Caki2 (cell line): ENCODE measurements around the gene MICAL3. TPM values are rescaled to one million over a fixed set of nuclear protein-coding genes. Genes with fewer than 3 reads are reported as not detected.
A peak's percentile ranks its signal among the peaks of the same experiment; 100 is the strongest.

Experiments used
- DNase-seq: peaks from one replicate; pipeline ENCODE4 v3.0.0-alpha.2; 2015; ENCODE audit warnings: low read depth
- in situ Hi-C: cut with HindIII; loops from 2 replicates; pipeline ENCODE4 v1.10.0; 2016; ENCODE audit warnings: low sequenced_read_pairs, low pct_unique_long_range_greater_than_20kb, mixed read lengths
- total RNA-seq: library from RNA; depleted of rRNA; stranded (reverse); fragments of >200 nt; shearing (Covaris generic); gene quantifications from 2 replicates; pipeline ENCODE4 v1.2.3, GENCODE V29; 2014; ENCODE audit warnings: low replicate concordance

MICAL3 gene
- total RNA-seq, 1 experiment from 2014 or later: 14.5 TPM

DNA sequence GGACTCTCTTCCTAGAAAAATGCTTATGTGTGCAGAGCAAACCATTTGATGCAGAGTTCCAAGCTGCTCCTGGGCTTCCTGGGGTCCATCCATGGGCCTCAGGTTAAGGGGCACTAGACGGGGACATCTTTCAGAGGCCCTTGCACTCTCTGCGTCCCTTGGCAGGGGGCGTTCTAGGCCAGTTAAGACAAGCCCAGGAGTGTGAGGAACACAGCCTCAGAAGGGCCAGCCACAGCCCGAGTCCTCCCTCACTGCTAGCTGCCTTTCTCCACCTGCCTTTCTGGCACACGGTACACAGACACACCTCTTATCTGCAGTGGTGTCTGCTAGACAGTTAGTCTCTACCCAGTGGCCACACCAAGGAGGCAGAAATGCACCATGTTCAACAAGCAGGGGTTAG, 232.1 kb downstream of the MICAL3 start:
- in situ Hi-C loops: no loop called here
- no peak for DNase-seq

DNA sequence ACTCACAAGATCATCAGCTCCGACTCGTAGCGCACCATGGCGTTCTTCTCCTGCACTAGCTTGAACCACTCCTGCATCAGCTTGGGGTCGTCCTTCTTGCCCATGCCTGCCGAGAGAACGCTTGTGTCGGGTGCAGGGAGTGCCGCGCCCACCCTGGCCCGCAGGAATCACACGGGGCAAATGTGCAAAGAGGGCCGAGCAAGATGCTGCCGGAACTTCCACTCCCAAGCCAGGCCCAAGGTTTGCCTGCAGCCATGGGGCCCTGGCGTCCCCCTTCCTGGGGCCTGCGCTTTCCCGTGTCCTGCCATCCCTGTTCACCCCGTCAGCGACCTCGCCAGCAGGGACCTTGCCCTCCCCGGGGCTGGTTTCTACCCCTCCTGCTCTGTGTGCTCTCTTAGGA, 233.2 kb downstream of the MICAL3 start:
- no peak for DNase-seq
- in situ Hi-C loops: no loop called here

DNA sequence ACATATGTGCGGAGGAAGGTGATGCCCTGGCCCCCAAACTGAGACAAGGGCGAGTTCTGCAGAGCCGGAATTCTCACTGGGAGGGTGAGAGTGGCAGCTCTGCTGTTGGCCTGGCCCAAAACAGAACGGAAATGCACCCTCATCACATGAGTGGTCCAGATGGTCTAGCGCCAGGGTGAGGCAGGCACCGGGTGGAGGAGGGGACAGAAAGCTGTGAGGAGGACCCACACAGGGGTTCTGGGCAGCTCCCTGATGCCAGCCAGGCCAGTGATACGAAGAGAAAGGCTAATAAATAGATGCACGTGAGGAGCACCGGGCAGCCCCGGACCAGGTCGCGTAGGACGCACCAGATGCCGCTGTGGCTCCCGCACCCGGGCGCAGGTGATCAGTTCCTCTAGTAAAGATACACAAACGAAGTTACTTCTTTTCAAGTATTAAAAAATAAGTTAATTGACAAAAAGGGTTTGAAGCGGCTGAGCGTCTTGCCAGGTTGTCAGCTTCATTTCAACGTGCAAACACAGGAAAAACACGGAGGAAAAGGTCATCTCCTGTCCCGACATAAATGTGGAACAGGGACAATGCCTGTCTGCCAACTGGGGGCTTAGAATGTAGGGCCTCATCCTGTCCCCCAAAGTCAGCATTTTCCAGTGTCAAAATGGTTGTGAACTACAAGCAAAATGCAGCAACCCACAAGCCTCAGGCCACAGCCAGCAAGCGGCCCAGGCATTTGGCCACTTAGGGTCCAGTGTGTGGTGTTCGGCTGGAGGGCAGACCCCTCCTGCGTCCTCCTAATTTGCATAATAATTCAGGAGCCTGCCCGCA, 234.8 kb downstream of the MICAL3 start:
- in situ Hi-C loops: no loop called here
- DNase-seq: no peak

DNA sequence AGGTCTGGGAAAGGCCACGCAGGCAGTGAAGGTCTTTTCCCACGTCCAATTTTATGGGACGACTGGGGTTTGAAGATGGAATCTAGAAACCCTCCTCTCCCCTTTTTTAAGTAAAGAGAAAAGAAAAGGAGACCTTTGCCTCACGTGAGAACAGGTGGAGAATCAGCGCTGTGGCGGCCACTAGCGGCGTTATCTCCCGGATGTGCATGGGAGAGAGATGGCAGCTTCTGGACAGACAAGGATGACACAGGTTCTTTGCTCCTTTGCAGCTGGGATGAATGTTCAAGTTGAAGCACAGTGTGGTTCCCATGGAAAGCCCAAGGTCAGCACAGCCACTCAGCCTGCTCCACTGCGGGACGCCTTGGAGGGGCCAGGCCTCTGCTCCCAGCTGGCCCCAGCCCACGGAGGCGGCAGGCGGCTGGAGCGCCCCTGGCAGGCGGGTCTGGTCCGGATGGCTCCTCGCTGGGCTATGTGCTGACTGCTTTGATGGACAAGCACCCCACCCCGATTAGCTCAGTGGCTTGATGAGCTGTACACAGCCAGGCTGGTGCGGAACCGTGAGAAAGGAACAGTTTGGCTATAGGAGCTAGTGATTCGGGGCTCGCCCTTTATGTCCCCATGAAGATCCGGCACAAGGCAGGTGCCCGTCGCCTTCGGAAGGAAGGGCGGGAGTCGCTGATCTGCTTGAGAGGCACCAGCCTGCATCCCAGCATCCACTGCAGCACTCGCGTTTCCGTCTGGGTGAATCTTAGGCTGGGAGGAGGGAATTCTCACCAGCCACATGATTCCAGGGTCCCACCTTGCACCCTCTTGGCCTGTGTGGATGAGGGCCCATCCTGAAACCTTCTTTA, 235.6 kb downstream of the MICAL3 start:
- DNase-seq: no peak
- in situ Hi-C loops: no loop called here

DNA sequence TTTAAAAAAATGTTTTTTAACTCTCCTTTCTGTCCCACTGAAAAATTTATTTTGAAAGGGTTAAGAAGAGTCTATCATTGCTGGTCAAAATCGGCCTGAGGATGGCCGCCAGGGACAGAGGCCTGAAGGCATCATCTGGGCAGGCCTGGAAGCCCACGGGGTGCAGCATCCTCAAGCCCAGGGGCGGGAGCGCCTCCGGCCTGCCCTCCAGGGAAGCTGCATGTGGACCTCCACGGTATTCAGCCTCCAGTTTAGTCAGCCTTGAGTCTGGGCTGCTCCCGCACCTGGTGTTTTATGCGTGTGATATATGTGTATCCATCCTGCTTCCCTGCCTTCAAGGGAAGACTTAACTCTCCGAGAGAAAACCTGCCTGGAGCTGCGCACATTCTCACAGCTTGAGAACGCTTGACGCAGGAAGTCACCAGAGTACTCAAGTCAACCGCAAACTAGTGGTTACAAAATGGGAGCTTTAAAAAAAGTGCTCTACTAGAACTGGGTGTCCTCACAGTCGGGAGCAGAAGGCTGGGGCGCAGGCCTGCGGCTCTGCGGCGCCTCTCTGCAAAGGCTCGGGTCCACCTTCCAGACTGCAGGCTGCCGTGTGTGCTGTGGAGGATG, 236.5 kb downstream of the MICAL3 start:
- in situ Hi-C loops: no loop called here
- no peak for DNase-seq

DNA sequence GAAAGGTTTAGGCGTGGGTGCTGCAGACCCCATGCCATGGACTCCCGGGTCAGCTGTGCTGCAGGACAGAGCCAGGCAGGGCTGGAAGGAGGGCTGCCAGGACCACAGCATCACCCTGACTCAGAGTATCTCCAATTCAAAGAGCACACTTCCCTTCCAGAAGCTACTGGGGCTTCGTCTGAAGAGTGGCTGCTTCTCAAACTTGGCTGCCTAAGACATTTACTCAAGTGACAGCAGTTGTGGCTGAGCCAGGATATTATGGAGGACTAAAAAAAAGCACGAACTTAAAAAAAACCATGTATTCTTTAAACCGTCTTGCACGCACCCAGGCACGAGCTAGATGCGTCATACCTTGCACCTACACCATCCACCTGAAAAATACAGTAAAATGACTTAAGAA, 237.1 kb downstream of the MICAL3 start:
- no peak for DNase-seq
- in situ Hi-C loops: no loop called here

DNA sequence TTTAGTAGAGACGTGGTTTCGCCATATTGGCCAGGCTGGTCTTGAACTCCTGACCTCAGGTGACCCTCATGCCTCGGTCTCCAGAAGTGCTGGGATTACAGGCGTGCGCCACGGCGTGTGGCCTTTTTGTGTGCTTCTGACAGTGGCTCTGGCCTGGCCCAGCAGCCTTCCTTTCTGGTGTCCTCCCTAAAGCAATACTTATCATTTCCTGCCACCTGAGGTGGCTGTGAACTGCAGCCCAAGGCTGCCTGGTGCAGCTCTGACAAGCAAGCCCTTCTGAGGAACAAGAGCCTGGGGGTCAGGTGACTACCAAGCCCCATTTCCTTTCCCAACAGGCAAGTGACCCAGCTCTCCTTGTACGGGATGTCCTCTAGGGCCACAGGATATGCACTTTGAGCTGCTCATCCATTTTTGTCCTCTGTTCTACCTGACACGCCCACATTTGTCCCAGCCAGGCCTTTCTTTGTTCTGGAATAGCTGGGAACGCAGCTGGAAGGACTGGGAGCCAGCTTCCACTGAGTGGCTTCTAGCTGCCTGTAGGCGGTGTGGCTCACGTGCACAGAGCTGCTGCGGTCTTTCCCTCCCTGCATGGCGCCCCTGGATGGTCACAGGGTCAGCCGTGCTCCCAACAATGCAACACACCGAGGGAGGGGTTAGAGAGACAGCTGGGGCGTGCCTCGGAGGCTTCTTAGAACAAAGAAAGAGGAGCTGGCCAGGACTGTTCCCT, 237.8 kb downstream of the MICAL3 start:
- in situ Hi-C loops: no loop called here
- DNase-seq: no peak

DNA sequence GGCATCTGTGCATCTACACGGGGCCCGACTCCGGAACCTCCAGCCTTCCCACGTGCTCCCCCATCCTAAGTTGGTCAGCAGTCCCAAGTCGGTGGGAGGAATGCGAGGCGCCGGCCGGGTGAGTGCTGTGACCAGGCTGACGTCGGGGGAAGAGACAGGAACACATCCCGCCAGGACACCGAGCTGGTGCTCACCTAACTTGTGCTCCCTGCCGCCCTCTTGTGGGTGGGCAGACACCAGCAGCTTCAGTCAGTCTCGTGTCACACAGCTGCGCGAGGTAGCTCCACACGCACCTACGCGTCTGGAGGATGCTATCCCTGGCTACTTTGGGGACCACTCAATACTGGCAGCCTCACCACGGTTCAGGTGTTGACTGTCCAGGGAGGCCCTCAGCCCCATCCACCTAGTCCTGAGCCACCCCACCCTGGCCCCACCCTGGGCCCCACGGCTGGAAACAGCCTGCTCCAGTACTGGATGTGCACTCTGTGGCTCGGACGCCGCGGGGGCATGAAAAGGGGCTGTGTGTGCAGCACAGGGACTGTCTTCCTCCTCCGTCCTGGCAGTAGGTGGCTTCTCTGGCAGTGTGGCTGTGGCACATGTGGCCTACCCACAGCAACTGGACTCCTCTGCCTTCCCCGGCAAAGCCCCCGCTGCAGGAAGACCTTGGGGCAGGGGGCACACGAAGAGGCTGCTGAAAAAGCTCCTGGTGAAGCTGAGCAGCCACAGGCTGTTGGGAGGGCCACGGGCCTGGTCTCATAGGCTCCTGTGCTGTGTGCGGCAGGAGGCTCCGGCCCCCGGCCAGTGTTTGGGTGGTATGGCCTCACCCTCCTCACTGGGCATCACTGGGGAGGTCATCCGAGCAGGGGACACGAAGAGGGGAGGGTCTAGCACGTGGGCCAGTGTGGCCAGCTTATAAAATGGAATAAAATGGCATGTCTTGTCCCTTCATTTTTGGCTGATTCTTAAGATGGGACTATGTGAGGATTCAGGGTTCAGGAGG, 238.9 kb downstream of the MICAL3 start:
- in situ Hi-C loops: no loop called here
- no peak for DNase-seq

DNA sequence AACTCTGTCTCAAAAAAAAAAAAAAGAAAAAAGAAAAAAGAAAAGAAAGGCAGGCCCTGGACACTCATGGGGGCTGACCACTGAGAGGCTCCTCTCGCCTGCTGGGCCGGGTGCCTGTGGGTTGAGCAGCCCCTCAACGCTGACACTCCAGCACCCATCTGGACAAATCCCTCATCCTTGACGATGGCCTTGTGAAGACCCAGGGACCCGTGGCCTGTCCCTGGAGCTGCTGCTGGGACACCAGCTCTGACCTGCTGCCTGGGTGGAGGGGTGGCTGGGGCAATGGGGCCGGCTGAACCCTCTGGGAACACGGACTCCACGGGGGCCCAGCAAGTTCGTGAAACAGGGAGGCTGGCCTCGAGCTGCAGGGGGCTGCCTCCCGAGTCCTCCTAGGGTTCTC, 239.6 kb downstream of the MICAL3 start:
- no peak for DNase-seq

DNA sequence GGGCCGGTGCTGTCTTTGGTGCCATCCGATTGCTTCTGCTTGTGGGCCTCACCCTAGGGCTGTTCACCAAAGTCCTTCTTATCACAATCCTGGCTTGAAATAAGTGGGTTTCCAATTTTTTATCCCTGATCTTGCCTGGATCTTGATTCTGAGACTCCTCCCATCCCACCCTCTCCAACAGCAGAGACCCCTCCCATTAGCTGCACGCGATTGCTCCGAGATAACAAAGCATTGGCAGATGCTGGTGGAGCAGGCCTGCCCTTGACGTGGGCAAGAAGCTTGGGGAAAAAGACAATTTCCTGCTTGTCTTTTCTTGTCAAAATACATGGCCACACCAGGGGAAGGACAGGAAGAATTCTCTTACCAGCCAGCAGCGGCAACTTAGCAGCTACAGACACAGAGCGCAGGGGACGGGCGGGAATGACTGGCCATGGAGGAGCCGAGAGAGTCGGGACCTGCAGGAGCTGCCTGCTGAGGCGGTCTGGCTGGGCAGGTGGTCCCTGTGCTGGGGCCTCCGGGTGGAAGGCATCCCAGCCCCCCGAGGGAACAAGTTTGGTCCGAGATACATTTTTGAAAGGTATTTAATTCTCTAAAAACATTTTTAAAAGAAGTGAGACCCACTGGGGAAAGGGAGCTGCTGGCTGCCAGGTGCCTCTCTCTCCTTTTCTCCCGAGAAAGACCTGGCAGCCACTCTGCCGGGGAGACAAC, 240.4 kb downstream of the MICAL3 start:
- no peak for DNase-seq
- in situ Hi-C loops: no loop called here

More for the DNA sequence above, 239.6 kb downstream of the MICAL3 start:
- in situ Hi-C loops: no loop called here

DNA sequence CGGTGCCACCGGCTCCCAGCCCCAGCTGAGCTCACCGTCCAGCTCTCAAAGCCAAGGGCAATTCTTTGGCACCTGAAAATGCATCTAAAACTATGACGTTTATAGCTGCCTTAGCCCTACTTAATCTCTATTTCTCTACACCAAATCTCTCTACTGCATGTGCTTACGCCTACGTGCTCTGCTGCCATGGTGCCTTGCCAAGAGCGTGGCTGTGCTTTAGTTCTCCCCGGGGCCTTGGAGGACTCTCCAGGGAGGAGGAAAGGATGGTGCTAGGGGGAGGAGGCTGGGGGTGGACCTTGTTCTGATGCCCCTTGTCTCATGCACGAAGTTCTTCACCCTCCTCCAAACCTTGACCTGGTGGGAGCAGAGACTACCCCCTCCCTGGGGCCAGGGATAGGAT, 241.0 kb downstream of the MICAL3 start:
- in situ Hi-C loops: no loop called here
- no peak for DNase-seq

DNA sequence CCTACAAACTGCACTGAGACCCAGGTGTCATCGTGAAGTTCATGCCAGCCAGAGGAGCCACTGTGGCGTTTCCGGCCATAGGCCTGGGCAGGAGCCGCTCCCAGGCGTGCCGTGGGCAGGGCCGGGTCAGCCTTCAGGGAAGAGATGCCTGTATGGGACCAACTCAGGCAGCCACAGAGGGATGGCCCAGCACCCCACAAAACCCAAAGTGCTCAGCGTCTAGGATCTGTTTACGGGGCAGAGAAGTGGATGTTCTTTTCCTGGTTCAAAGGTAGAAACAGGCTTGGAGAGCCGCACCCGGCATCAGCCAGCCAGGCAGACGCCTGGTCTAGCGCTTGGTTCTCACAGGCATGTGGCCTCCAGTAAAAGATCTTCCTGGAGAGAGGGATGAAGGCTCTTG, 241.7 kb downstream of the MICAL3 start:
- DNase-seq: no peak
- in situ Hi-C loops: no loop called here

DNA sequence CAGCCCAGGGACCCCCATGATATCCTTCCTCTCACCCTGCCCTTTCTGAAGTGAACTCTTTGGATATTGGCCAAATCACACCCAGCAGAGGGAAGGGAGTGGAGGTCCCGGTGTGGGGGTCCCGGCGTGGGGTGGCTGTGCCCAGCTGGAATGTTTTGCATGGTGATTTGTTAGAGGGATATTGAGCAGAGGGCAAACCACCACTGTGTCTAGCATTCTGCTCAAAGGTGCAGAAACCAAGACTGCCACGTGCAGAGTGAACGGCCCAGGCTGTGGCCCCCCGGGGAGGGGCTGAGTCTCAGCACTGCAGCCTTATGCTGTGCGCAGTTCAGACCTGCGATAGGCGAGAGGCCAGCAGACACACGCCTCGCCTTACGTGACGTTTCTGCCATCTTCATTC, 242.2 kb downstream of the MICAL3 start:
- in situ Hi-C loops: no loop called here
- DNase-seq: no peak

DNA sequence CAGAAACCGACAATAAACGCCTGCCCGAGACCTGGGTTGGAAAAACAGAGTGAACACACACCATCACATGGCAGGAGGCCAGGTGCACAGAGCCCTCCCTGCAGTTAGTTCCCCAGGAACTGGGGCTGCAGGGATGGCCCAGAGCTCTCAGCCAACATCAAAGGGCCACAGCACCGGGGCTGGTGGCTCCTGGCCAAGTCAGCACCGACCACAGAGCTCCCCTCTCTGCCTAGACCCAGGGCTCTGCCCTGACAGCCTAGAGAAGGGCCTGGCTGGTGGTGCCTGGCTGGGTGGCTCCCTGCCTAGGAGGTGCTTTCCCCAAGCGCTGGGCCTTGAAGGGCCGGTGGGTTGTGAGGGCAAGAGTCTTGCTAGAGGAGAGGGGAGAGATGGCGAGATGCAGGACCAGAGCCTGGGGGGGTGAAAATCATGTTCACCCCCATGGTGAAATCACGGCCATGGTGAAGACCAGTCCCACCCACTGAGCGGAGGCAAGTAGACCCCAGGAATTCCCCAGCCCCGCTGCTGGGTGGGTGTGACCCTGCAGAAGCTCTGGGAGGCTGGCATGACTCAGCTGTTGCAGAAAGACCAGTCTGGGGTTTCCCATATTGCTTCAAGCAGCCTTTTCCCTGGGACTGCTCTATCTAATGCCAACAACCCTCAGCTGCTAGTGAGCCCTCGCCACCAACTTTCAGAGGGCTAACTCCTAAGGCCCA, 242.9 kb downstream of the MICAL3 start:
- DNase-seq: peak; percentile 80
- in situ Hi-C loops: no loop called here

DNA sequence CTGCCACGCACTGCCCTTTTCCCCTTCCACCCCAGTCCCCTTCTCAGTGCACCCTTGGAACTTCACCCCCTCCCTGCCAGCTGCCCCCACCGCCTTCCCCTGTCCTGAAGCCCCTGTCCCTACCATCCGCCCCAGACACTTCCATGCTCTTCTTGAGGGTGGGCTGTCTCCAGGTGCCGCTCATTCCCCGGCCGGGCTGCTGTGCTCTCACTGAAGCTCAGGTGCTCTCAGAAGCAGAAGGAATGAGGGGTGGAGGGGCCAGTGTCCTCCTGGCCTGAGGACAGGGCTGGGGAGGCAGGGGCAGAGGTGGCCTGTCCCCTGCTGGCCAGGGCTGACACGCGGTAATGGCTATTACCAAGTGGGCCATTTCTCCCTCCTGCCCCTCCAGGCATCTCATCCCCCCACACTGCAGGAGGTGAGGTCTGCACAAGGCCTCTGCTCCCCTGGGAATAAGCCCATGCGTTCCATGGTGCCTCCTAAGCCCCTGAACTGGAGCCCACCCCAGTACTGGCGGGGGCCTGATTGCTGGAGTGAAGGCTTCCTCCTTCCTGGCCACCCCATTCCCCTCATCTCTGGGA, 243.5 kb downstream of the MICAL3 start:
- no peak for DNase-seq
- in situ Hi-C loops: no loop called here

DNA sequence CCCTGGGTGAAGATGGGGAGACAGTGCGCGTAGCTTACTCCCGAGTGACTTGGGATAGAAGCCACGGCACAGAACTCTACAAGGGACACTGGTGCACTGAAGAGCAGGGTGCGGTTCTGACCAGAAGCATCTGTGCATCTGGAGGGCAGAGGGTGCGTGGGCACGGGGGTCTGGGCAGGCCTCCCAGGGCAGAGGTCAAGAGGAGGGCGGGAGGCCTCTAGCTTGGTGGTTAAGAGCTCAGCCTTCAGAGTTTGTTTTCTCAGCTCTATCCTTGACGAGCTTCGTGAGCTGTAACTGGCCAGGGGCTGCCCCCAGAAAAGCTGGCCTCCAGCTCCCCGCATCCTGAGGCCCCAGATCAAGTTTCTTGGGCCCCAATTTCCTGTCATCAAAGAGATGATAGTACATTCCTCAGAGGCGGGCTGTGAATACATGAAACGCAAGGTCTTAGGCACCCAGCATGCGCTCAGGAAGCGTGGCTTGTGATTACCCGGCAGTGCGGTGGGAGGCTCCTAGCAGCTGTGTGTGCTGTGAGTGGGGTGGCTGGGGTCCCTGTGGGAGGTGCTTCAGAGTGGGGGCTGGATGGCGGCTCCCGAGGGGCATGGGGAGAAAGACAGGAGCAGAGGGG, 244.1 kb downstream of the MICAL3 start:
- in situ Hi-C loops: no loop called here
- no peak for DNase-seq
